GM19324 (cell line): ENCODE results near the gene PISD.

Experiments
- ATAC-seq: cut with Tn5 transposase; IDR thresholded peaks from one replicate; pipeline ENCODE4 v1.9.1; 2021; ENCODE audit warnings: mild to moderate bottlenecking, moderate library complexity; ENCODE audit not compliant: unreplicated experiment, low FRiP score

The PISD gene

GRCh38 chr22:31627223-31627731 is 34.7 kb downstream of the PISD start:
- no peak for ATAC-seq

GRCh38 chr22:31626427-31627150 is 35.4 kb downstream of the PISD start:
- no peak for ATAC-seq

DNA sequence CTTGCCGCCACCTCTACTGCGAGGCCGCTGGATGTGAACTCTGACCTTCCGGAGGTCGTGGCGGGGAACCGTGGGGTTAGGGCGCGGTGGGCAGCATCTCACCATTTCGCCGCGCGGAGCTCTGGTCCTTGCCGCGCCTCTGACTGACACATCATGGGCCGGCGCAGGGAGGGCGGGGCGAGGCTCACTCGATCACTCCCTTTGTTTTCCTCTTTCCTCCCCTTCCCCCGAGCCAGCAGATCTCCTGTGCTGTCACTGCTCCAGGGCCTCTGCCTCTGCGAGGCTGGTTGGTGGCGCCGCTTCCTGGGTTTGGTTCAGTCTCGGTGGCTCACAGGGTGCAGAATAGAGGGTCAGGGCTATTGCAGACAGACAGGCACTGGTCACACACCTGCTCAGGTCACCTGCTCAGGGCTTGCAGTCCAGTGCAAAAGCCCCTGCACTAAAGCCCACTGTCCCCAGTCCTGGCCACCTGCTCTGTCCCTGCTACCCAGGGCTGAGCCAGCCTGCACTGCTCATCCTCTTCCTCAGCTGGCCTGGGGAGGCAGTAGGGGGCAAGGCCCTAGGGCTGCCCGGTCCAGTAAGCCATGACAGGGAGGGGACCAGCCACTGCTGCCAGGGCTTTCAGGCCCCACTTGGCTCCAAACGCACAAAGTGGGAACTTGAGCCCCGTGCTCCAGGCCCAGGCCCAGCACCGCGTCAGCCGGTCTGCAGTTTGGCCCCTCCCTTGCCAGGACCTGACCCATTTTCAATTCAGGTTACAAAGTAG is 36.2 kb downstream of the PISD start:
- no peak for ATAC-seq

DNA sequence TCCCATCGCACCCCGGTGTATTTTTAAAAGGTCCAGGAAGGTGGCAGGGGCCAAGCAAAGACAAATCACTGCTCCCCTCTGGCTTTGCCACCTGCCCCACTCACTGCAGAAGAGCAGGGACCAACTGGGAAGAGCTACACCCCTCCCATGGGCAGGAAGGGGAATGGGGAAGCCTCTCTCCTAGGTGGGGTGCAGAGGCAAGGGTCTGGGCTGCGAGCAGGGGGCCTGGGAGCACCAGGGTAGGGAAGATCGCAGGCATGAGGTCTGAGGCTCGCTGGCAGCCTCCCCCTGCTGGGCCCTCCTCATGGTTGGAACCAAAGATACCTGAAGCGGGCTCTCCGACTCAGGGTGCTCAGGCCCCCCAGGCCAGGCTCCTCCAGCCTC is 36.8 kb downstream of the PISD start:
- ATAC-seq, result no peak

- no peak for ATAC-seq
Measured at GRCh38 chr22:31623592-31624304, 38.3 kb downstream of the PISD start.

GRCh38 chr22:31622980-31623379 is 39.0 kb downstream of the PISD start:
- no peak for ATAC-seq

DNA sequence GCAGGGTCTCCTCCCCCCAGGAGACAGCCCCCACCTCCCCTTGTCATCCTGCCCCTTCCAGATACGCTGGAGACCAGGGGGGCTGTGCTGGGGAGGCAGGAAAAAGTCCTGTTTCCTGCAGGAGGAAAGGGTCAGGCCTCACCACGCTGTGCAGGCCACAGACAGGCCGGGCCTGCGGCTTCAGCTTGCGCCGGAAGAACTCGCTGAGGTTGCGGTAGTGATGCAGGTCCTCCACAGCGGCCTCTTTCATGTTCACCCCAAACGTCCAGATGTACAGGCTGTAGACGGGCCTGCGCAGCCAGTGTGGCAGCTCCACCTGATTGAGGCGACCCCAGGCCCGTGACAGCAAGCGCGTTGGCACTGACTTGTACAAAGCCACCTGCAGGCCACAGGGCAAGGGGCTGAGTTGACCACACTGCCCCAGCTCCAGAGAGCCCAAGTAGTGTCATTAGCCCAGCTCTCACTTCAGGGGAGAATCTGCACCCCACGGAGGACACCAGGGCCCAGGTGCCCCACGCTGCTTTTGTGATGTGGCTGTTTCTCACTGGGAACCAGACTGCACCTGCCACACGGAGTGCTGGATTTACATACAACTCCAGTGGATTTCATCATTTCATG is 40.4 kb downstream of the PISD start:
- no peak for ATAC-seq

- ATAC-seq, result no peak
Measured at GRCh38 chr22:31620756-31621480, 41.1 kb downstream of the PISD start.

DNA sequence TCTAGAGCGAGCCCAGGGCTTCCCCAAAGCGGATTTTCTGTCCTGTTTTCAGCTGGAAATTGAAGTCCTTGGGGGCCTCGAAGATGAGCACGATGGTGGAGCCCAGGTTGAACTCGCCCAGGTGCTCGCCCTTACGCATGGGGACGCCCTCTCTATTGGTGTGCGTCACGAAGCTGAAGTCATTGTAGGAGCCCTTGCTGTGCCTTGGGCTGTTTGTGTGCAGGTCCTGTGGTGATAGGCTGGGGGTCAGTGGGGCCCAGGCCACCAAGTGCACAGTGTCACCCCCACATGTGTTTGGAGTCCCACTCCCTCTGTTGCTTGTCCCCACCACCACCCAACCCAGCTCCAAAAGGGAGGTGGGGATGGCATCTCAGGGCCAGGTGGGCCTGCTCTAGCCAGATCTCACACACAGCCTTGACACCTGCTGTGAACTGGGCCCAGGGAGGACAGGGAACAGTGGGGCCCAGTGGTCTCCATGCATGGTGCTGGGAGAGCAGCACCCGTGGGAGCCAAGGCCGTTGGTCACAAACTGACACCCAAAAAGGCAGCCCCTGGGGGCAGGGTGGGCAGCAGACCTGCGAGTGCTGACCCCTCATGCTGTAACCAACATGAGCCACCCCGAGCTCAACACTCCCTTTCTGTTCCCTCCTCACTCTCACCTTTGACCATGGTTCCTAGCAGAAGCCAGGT is 42.3 kb downstream of the PISD start:
- no peak for ATAC-seq

DNA sequence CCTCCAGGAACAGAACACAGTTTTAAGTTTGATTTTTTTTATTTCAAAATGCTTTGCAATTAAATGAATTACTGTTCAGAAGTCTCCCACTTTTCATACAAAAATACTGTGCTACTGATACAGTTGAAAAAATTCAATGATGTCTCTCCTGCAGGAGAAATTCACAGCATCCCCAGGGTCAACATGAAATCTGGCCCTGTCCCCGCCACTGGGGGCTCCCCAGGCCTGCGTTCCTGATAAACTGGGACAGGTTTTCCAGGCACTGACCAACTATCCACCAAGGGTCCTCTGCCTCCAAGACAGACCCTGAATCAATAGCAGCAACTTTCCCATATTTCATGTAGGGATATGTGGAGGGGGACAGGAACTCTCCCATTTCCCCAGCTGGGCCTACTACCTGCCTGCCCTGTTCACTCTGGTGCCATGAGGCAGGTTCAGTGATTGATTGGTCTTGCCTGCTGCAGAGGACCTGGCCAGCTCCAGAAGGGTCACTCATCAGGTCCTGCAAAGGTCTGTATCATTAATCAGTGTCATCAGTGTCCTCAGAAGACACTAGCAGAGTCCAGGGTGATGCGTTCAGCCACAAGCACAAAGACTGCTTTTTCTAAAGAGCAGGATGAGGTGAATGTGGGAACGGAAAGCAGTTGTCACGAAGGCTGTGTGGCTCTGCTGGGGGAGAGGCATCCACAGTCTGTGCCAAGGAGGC is 43.4 kb downstream of the PISD start:
- no peak for ATAC-seq

DNA sequence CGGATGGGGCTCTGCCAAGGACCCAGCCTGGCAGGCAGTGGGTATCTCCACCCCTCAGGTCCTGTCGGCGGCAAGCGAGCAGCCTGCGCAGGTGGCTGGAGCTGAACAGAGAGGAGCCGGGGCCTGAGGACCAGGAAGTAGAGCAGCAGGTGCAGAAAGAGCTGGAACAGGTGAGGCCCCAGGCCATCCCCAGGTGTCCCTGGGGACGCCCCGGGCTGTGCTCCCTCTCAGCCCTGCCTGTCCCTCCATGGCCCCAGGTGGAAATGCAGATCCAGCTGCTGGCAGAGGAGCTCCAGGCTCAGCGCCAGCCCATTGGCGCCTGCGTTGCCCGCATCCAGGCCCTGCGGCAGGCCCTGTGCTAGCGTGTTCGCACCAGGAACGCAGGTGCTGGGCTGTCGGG is 44.0 kb downstream of the PISD start:
- no peak for ATAC-seq

GRCh38 chr22:31616315-31616980 is 45.6 kb downstream of the PISD start:
- ATAC-seq, result no peak

- ATAC-seq, result no peak
Measured at GRCh38 chr22:31615940-31616314, 46.1 kb downstream of the PISD start.

GRCh38 chr22:31615491-31615860 is 46.5 kb downstream of the PISD start:
- ATAC-seq, result no peak

DNA sequence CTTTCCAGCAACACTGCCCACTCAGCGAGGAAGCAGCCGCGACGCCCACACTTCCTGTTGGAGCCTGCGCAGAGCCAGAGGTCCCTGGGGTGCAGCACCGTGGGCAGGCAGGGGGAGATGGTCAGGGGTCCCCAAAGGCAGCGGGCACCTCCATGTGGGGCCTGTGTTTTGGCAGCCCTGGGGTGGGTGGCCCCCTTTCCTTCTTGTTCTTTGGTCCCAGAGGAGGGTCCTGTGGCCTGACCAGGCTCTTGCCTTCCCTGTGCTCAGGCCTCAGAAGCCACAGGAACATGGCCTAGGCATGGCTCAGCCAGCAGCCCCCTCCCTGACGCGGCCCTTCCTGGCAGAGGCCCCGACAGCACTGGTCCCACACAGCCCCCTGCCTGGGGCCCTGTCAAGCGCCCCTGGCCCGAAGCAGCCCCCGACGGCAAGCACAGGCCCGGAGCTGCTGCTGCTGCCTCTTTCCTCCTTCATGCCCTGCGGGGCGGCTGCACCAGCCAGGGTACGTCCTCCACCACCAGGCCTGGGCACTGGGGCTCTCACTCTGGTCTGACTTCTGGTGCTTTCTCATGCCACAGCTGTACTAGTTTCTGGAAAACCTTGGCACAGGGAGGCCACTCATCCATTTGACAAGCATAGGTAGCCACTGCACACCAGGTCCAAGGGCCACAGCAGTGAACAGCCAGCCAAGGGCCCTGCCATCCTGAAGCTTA is 47.1 kb downstream of the PISD start:
- ATAC-seq, result no peak

- no peak for ATAC-seq
Measured at GRCh38 chr22:31613904-31614296, 48.1 kb downstream of the PISD start.

DNA sequence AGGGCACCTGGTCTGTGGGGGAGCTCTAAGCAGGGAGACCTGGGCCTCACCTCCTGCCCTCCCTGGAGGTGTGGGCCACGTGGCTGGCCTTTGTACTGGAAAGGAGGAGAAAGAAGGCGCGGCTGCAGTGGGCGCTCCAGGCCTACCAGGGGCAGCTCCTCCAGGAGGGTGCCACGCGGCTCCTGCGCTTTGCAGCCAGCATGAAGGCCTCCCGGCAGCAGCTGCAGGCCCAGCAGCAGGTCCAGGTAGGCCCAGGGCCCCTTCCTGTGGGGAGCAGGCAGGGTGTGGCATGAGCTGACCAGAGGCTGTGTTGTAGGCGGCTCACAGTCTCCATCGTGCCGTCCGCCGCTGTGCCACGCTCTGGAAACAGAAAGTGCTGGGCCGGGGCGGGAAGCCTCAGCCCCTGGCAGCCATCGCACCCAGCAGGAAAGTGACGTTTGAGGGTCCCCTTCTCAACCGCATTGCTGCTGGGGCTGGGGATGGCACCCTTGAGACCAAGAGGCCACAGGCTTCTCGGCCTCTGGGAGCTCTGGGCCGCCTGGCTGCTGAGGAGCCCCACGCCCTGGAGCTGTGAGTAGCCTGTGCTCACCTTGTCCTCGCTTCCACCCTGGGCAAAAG is 48.6 kb downstream of the PISD start:
- no peak for ATAC-seq

DNA sequence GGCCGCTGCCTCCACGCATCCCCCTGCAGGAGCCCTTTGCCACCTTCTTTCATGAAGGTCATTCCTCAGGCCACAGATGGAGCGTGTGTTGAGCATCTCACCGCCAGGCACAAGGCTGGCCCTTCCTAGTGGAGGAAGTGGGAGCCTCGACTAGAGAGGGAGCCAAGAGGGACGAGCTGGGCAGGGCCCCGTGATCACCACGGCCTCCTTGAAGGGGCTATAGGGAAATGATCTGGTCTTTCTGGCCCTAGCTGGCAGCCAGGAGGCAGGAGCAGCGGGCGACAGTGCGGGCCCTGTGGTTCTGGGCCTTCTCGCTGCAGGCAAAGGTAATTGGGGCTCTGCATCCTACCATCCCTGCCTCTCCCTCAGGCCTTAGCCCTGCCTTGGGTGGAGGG is 49.1 kb downstream of the PISD start:
- ATAC-seq, result no peak
